Neuronal stem cell (in vitro differentiated cells): Measurements from ENCODE around the gene UGT1A5.
A peak's percentile ranks its signal among the peaks of the same experiment; 100 is the strongest.

Experiments used
- DNase-seq: peaks from one replicate; pipeline ENCODE4 v3.0.0-alpha.2; 2013; ENCODE audit warnings: low spot score
- H2AFZ ChIP-seq: one replicate; pipeline ENCODE4 v1.6.1; 2013; ENCODE audit warnings: mild to moderate bottlenecking, low read length, inconsistent platforms
- H2AK5ac ChIP-seq: 2 replicates; pipeline ENCODE4 v1.6.1; 2013; ENCODE audit warnings: low read depth, mild to moderate bottlenecking, inconsistent platforms, low read length, moderate library complexity, mixed read lengths
- H2BK120ac ChIP-seq: 2 replicates; pipeline ENCODE4 v1.6.1; 2013; ENCODE audit warnings: low read depth, mild to moderate bottlenecking, inconsistent platforms, low read length, moderate library complexity, mixed read lengths
- H2BK12ac ChIP-seq: one replicate; pipeline ENCODE4 v1.6.1; 2013; ENCODE audit warnings: low read length, inconsistent platforms
- H2BK15ac ChIP-seq: 2 replicates; pipeline ENCODE4 v1.6.1; 2013; ENCODE audit warnings: mild to moderate bottlenecking, low read length, inconsistent platforms, mixed read lengths
- H2BK5ac ChIP-seq: one replicate; pipeline ENCODE4 v1.6.1; 2013; ENCODE audit warnings: inconsistent platforms, mild to moderate bottlenecking, low read length, moderate library complexity
- H3K14ac ChIP-seq: one replicate; pipeline ENCODE4 v1.6.1; 2013; ENCODE audit warnings: low read length, inconsistent platforms
- H3K18ac ChIP-seq: 2 replicates; pipeline ENCODE4 v1.6.1; 2013; ENCODE audit warnings: low read length, inconsistent platforms
- H3K23ac ChIP-seq: 2 replicates; pipeline ENCODE4 v1.6.1; 2013; ENCODE audit warnings: low read depth, mild to moderate bottlenecking, mixed read lengths, low read length, inconsistent platforms; ENCODE audit not compliant: poor library complexity
- H3K27ac ChIP-seq: replicated peaks from 3 replicates; pipeline ENCODE4 v1.5.1; 2013; ENCODE audit warnings: low read length, inconsistent platforms
- H3K27me3 ChIP-seq, 3 experiments: 2 replicates each; pipeline ENCODE4 v1.6.1; 2013; ENCODE audit warnings: low read length in 3 of 3, mild to moderate bottlenecking in 2 of 3, inconsistent platforms in 1 of 3, low read depth in 1 of 3, mixed read lengths in 1 of 3, moderate library complexity in 1 of 3; ENCODE audit not compliant: control insufficient read depth in 3 of 3, insufficient read depth in 3 of 3
- H3K36me3 ChIP-seq, 2 donors: replicated peaks in 1 of 2; 2 replicates each; pipeline ENCODE4 v1.6.1; 2013; ENCODE audit warnings: low read length in 2 of 2; ENCODE audit not compliant: control insufficient read depth in 2 of 2, insufficient read depth in 2 of 2
- H3K4ac ChIP-seq: 2 replicates; pipeline ENCODE4 v1.6.1; 2013; ENCODE audit warnings: inconsistent platforms, mild to moderate bottlenecking, low read length, moderate library complexity
- H3K4me1 ChIP-seq, 2 donors: 1 replicate in 1 of 2; 2 replicates in 1 of 2; pipeline ENCODE4 v1.6.1; 2013; ENCODE audit warnings: low read length in 2 of 2, low read depth in 1 of 2; ENCODE audit not compliant: control insufficient read depth in 2 of 2, insufficient read depth in 1 of 2
- H3K4me2 ChIP-seq: one replicate; pipeline ENCODE4 v1.6.1; 2013; ENCODE audit warnings: mild to moderate bottlenecking, low read length, inconsistent platforms; ENCODE audit not compliant: insufficient read depth, poor library complexity, severe bottlenecking
- H3K4me3 ChIP-seq, 2 donors: 2 replicates each; pipeline ENCODE4 v1.5.1; 2013; ENCODE audit warnings: low read length in 2 of 2, mild to moderate bottlenecking in 2 of 2, inconsistent platforms in 1 of 2, moderate library complexity in 1 of 2
- H3K79me1 ChIP-seq: one replicate; pipeline ENCODE4 v1.6.1; 2013; ENCODE audit warnings: low read depth, mild to moderate bottlenecking, inconsistent platforms, low read length, moderate library complexity
- H3K9ac ChIP-seq: one replicate; pipeline ENCODE4 v1.6.1; 2013; ENCODE audit warnings: mild to moderate bottlenecking, low read depth, low read length, inconsistent platforms; ENCODE audit not compliant: poor library complexity
- H3K9me3 ChIP-seq, 2 donors: replicated peaks in 1 of 2; 2 replicates each; pipeline versions ENCODE3 to v1.6.1; 2013; ENCODE audit warnings: low read length in 2 of 2, mild to moderate bottlenecking in 2 of 2, inconsistent platforms in 1 of 2, low read depth in 1 of 2, mixed read lengths in 1 of 2, moderate library complexity in 1 of 2; ENCODE audit not compliant: control insufficient read depth in 2 of 2, insufficient read depth in 1 of 2
- H4K8ac ChIP-seq: one replicate; pipeline ENCODE4 v1.6.1; 2013; ENCODE audit warnings: low read depth, mild to moderate bottlenecking, inconsistent platforms, low read length, moderate library complexity
- H4K91ac ChIP-seq: one replicate; pipeline ENCODE4 v1.6.1; 2013; ENCODE audit warnings: low read length, low read depth, mild to moderate bottlenecking, inconsistent platforms; ENCODE audit not compliant: poor library complexity
- WGBS, 2 donors: extraction: QIAGEN DNeasy Blood & Tissue Kit; methylation state at CpG; one replicate each; pipeline ENCODE4 v1.1.7; 2013; ENCODE audit warnings: missing lambda C conversion rate in 2 of 2, mixed read lengths in 1 of 2; ENCODE audit not compliant: insufficient read length in 2 of 2, insufficient replicate concordance in 1 of 2; ENCODE audit errors: extremely low coverage in 2 of 2; 5-methylcytosine and 5-hydroxymethylcytosine counted together

Gene UGT1A5

GRCh38 chr2:233766416-233766815, 53.7 kb downstream of the UGT1A5 start:
- H3K4me2 ChIP-seq: no peak overlapping the region
- no peak overlapping the region for H3K4ac ChIP-seq
- H3K4me3 ChIP-seq: no peak overlapping the region
- H4K91ac ChIP-seq: no peak overlapping the region
- no peak overlapping the region for H3K23ac ChIP-seq
- no peaks in the 10 kb centered on the region for H3K27me3 ChIP-seq
- no peak overlapping the region for H2BK5ac ChIP-seq
- no peak overlapping the region for H2BK12ac ChIP-seq
- no peak overlapping the region for H2AFZ ChIP-seq
- H2BK15ac ChIP-seq: no peak overlapping the region
- H2BK120ac ChIP-seq: no peak overlapping the region
- peak overlapping the region; percentile 57 for H3K18ac ChIP-seq
- H3K36me3 ChIP-seq: no peaks in the 10 kb centered on the region
- H2AK5ac ChIP-seq: no peak overlapping the region
- H4K8ac ChIP-seq: no peak overlapping the region
- H3K9me3 ChIP-seq: peaks cover 2 to 9% of the 10 kb centered on the region in 2 donors
- no peak overlapping the region for H3K27ac ChIP-seq
- no peak overlapping the region for H3K14ac ChIP-seq
- no peaks in the 10 kb centered on the region for H3K79me1 ChIP-seq
- peaks cover 3 to 6% of the 10 kb centered on the region in 2 donors for H3K4me1 ChIP-seq
- no CpG with 5 or more reads among the region's 4 CpGs for WGBS, 2 donors
- H3K9ac ChIP-seq: no peak overlapping the region
- no peak for DNase-seq

- H3K4me3 ChIP-seq: no peak overlapping the region
- no peak overlapping the region for H4K91ac ChIP-seq
- H3K4ac ChIP-seq: no peak overlapping the region
- no peak overlapping the region for H3K4me2 ChIP-seq
- H2BK120ac ChIP-seq: no peak overlapping the region
- H3K9ac ChIP-seq: no peak overlapping the region
- peaks cover 2 to 9% of the 10 kb centered on the region in 2 donors for H3K9me3 ChIP-seq
- no peak for DNase-seq
- H3K27me3 ChIP-seq: no peaks in the 10 kb centered on the region
- H2BK15ac ChIP-seq: no peak overlapping the region
- H3K18ac ChIP-seq: no peak overlapping the region
- no peak overlapping the region for H2BK12ac ChIP-seq
- peak overlapping the region; percentile 75 for H2AFZ ChIP-seq
- H3K23ac ChIP-seq: no peak overlapping the region
- no CpG with 5 or more reads among the region's 4 CpGs for WGBS, 2 donors
- no peaks in the 10 kb centered on the region for H3K36me3 ChIP-seq
- no peak overlapping the region for H2AK5ac ChIP-seq
- H3K14ac ChIP-seq: no peak overlapping the region
- H3K79me1 ChIP-seq: no peaks in the 10 kb centered on the region
- H4K8ac ChIP-seq: no peak overlapping the region
- H3K4me1 ChIP-seq: peaks cover 3 to 6% of the 10 kb centered on the region in 2 donors
- no peak overlapping the region for H3K27ac ChIP-seq
- no peak overlapping the region for H2BK5ac ChIP-seq
These were observed 55.4 kb downstream of the UGT1A5 start for GRCh38 chr2:233768076-233768475.

- no peak overlapping the region for H3K14ac ChIP-seq
These were observed 56.6 kb downstream of the UGT1A5 start for GRCh38 chr2:233769260-233769659.

DNA sequence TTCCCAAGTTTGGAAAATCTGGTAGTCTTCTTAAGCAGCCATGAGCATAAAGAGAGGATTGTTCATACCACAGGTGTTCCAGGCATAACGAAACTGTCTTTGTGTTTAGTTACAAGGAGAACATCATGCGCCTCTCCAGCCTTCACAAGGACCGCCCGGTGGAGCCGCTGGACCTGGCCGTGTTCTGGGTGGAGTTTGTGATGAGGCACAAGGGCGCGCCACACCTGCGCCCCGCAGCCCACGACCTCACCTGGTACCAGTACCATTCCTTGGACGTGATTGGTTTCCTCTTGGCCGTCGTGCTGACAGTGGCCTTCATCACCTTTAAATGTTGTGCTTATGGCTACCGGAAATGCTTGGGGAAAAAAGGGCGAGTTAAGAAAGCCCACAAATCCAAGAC, 59.4 kb downstream of the UGT1A5 start:
- no peak overlapping the region for H3K4me2 ChIP-seq
- no peak overlapping the region for H3K4me3 ChIP-seq
- H3K9me3 ChIP-seq: peaks cover 4 to 14% of the 10 kb centered on the region in 2 donors
- H3K9ac ChIP-seq: no peak overlapping the region
- H3K27ac ChIP-seq: no peak overlapping the region
- no peak overlapping the region for H2BK5ac ChIP-seq
- no peak overlapping the region for H2AK5ac ChIP-seq
- H3K18ac ChIP-seq: no peak overlapping the region
- no peak overlapping the region for H2AFZ ChIP-seq
- no peaks in the 10 kb centered on the region for H3K27me3 ChIP-seq
- H3K79me1 ChIP-seq: no peaks in the 10 kb centered on the region
- WGBS, 2 donors: no CpG with 5 or more reads among the region's 16 CpGs
- H3K4ac ChIP-seq: no peak overlapping the region
- H2BK15ac ChIP-seq: no peak overlapping the region
- no peak overlapping the region for H4K8ac ChIP-seq
- no peak for DNase-seq
- H2BK12ac ChIP-seq: no peak overlapping the region
- H3K4me1 ChIP-seq: peaks cover 3% of the 10 kb centered on the region in 2 donors
- H2BK120ac ChIP-seq: no peak overlapping the region
- H3K14ac ChIP-seq: no peak overlapping the region
- no peak overlapping the region for H3K23ac ChIP-seq
- H3K36me3 ChIP-seq: no peaks in the 10 kb centered on the region
- H4K91ac ChIP-seq: no peak overlapping the region

More at GRCh38 chr2:233769260-233769659, 56.6 kb downstream of the UGT1A5 start:
- no peak overlapping the region for H3K4me2 ChIP-seq
- no peak overlapping the region for H2AFZ ChIP-seq
- H3K79me1 ChIP-seq: no peaks in the 10 kb centered on the region
- no peak overlapping the region for H4K91ac ChIP-seq
- H3K4me3 ChIP-seq: no peak overlapping the region
- H3K9ac ChIP-seq: no peak overlapping the region
- H3K27ac ChIP-seq: no peak overlapping the region
- no CpG with 5 or more reads among the region's 9 CpGs for WGBS, 2 donors
- H2BK120ac ChIP-seq: no peak overlapping the region
- peak overlapping the region; percentile 7 for H2AK5ac ChIP-seq
- H4K8ac ChIP-seq: no peak overlapping the region
- no peak overlapping the region for H3K18ac ChIP-seq
- no peaks in the 10 kb centered on the region for H3K36me3 ChIP-seq
- H3K23ac ChIP-seq: no peak overlapping the region
- no peak overlapping the region for H2BK12ac ChIP-seq
- H3K9me3 ChIP-seq: peaks cover 2 to 9% of the 10 kb centered on the region in 2 donors
- no peak overlapping the region for H2BK5ac ChIP-seq
- H3K4ac ChIP-seq: no peak overlapping the region
- no peak overlapping the region for H2BK15ac ChIP-seq
- DNase-seq: no peak
- peaks cover 3 to 6% of the 10 kb centered on the region in 2 donors for H3K4me1 ChIP-seq
- H3K27me3 ChIP-seq: no peaks in the 10 kb centered on the region
